GM12875 (cell line): Measurements from ENCODE around the gene POMT2.
A peak's percentile ranks its signal among the peaks of the same experiment; 100 is the strongest.
"Not testable (repeated sequence)": the region's sequence is repeated elsewhere in the genome, so short reads cannot be mapped to it uniquely, and the experiment has no call there.

Experiments
- H3K4me3 ChIP-seq: one replicate; pipeline ENCODE4 v1.5.1; 2011; ENCODE audit warnings: low read depth, low read length, control low read depth
- CTCF ChIP-seq: IDR thresholded peaks from 2 replicates; pipeline ENCODE4 v1.5.1; 2011; ENCODE audit warnings: low read depth, mild to moderate bottlenecking, control low read depth, inconsistent platforms, low read length, moderate library complexity, borderline replicate concordance; ENCODE audit not compliant: insufficient read depth

Gene POMT2

GRCh38 chr14:77284066-77284465, 36.6 kb downstream of the POMT2 start:
- TF ChIP-seq CTCF, result no peak

GRCh38 chr14:77281852-77282410, 38.8 kb downstream of the POMT2 start:
- H3K4me3 ChIP-seq, result no peak overlapping the region
- TF ChIP-seq CTCF, result no peak

More at GRCh38 chr14:77284066-77284465, 36.6 kb downstream of the POMT2 start:
- H3K4me3 ChIP-seq, result no peak overlapping the region

GRCh38 chr14:77280921-77281320, 39.8 kb downstream of the POMT2 start:
- H3K4me3 ChIP-seq, result not testable (repeated sequence)

GRCh38 chr14:77279719-77280118, 41.0 kb downstream of the POMT2 start:
- H3K4me3 ChIP-seq, result no peak overlapping the region
- no peak for TF ChIP-seq CTCF

GRCh38 chr14:77278461-77279230, 42.0 kb downstream of the POMT2 start:
- no peak overlapping the region for H3K4me3 ChIP-seq
- TF ChIP-seq CTCF, result 0 out of 2 replicates have a peak, but pooled peaks have one; percentile 15

GRCh38 chr14:77276959-77277358, 43.7 kb downstream of the POMT2 start:
- TF ChIP-seq CTCF, result no peak

GRCh38 chr14:77276295-77276935, 44.3 kb downstream of the POMT2 start:
- no peak overlapping the region for H3K4me3 ChIP-seq
- TF ChIP-seq CTCF, result no peak

More at GRCh38 chr14:77276959-77277358, 43.7 kb downstream of the POMT2 start:
- H3K4me3 ChIP-seq, result no peak overlapping the region
